ENCODE measurements around the gene AGER. TPM values are rescaled to one million over a fixed set of nuclear protein-coding genes. Genes with fewer than 3 reads are reported as not detected.

The AGER gene
- polyA plus RNA-seq, 2 of the 4 experiments (the other 2 are of a cell fraction): 1.6 to 2.4 TPM

GRCh38 chr6:32177183-32177787 is 6.8 kb downstream of the AGER start (continued):
- TF ChIP-seq EHF (CRISPR knock-in tag; IDR thresholded peaks at IDR 0.05) (no peak), E2F6 (IDR thresholded peaks at IDR 0.05; ENCODE audit: borderline replicate concordance, low read depth) (0 out of 2 replicates have a peak, but pooled peaks have one; percentile 70), HMGXB4 (CRISPR knock-in tag; IDR thresholded peaks at IDR 0.05; ENCODE audit: borderline replicate concordance) (no peak), ZC3H11A (IDR thresholded peaks at IDR 0.05) (no peak), BHLHE40 (IDR thresholded peaks at IDR 0.05; ENCODE audit: low read depth, low read length) (no peak), KDM1A (IDR thresholded peaks at IDR 0.05; ENCODE audit: low read depth) (no peak), PHF8 (IDR thresholded peaks at IDR 0.05; ENCODE audit: borderline replicate concordance, low read depth) (peak; percentile 29; the same call in 1 of the 2 replicates), RNF2 (IDR thresholded peaks at IDR 0.05; ENCODE audit: borderline replicate concordance, low read depth) (no peak)

GRCh38 chr6:32176476-32177182 is 7.4 kb downstream of the AGER start:
- POLR2A ChIA-PET: interaction anchor here (0.5 to 2.5 kb wide), 7 partner anchors 11 to 269 kb away, joined by 3 to 24 read pairs (median 6); partner anchors contain the start of genes FKBPL and PBX2
- no peak for FAIRE-seq
- no peak for TF ChIP-seq NFE2L2 (conservative IDR thresholded peaks at IDR 0.05; ENCODE audit: low read length)
- TF ChIP-seq HEYL (CRISPR knock-in tag; IDR thresholded peaks at IDR 0.05): no peak
- TF ChIP-seq CHD2 (IDR thresholded peaks at IDR 0.05; ENCODE audit: low read length, partially characterized antibody): no peak
- TF ChIP-seq HMGXB4 (CRISPR knock-in tag; IDR thresholded peaks at IDR 0.05; ENCODE audit: borderline replicate concordance): no peak
- no peak for TF ChIP-seq REST (IDR thresholded peaks at IDR 0.05)
- no peak for TF ChIP-seq PHF8 (IDR thresholded peaks at IDR 0.05; ENCODE audit: borderline replicate concordance, low read depth)
- no peak for TF ChIP-seq EHMT2 (IDR thresholded peaks at IDR 0.05; ENCODE audit: low read depth)
- 0 out of 2 replicates have a peak, but pooled peaks have one; percentile 15 for TF ChIP-seq USF2 (IDR thresholded peaks at IDR 0.05)
- TF ChIP-seq RARB (CRISPR knock-in tag; IDR thresholded peaks at IDR 0.05): no peak
- no peak for TF ChIP-seq MAZ (IDR thresholded peaks at IDR 0.05; ENCODE audit: borderline replicate concordance, low read depth, low read length)
- TF ChIP-seq ZFP36 (IDR thresholded peaks at IDR 0.05; ENCODE audit: borderline replicate concordance, partially characterized antibody): no peak
- no peak for TF ChIP-seq PBX3 (IDR thresholded peaks at IDR 0.05)
- TF ChIP-seq ZNF302 (CRISPR knock-in tag; IDR thresholded peaks at IDR 0.05): no peak
- no peak for TF ChIP-seq HES2 (IDR thresholded peaks at IDR 0.05)
- 0 out of 4 replicates have a peak, but pooled peaks of 1 of the 2 experiments have one; percentile 12 for TF ChIP-seq CEBPB (IDR thresholded peaks at IDR 0.05)
- no peak for TF ChIP-seq BHLHE40 (IDR thresholded peaks at IDR 0.05; ENCODE audit: low read depth, low read length)
- no peak for TF ChIP-seq RAD21 (conservative IDR thresholded peaks at IDR 0.05 in 1 of 2, IDR thresholded peaks at IDR 0.05 in 1 of 2)
- H3K9me3 ChIP-seq: no peaks in the 10 kb centered on the region
- ATAC-seq: peak; percentile 0 to 14; a peak in 4 of 6 replicates
- H3K4me1 ChIP-seq: peaks cover 20% of the 10 kb centered on the region
- H3K4me2 ChIP-seq: peak overlapping the region; percentile 93
- WGBS (ENCODE audit: missing lambda C conversion rate): 38% methylated on average over 5 of the region's 5 CpGs
- H3K4me3 ChIP-seq: peak overlapping the region; percentile 100
- CTCF ChIA-PET: interaction anchor here (0.9 to 1.4 kb wide), 4 partner anchors 19 to 59 kb away, joined by 3 to 4 read pairs (median 4); no protein-coding TSS in a partner anchor
- DNase-seq (ENCODE audit: low read depth in 1 of 2, low spot score in 1 of 2): peak in 1 of 2 experiments; percentile 51
- peak overlapping the region; percentile 97 to 99 for H3K27ac ChIP-seq

Measured in A549 (cell line).